Measurements from ENCODE around the gene STK25.
"Not testable (repeated sequence)": the region's sequence is repeated elsewhere in the genome, so short reads cannot be mapped to it uniquely, and the experiment has no call there.

Gene STK25

DNA sequence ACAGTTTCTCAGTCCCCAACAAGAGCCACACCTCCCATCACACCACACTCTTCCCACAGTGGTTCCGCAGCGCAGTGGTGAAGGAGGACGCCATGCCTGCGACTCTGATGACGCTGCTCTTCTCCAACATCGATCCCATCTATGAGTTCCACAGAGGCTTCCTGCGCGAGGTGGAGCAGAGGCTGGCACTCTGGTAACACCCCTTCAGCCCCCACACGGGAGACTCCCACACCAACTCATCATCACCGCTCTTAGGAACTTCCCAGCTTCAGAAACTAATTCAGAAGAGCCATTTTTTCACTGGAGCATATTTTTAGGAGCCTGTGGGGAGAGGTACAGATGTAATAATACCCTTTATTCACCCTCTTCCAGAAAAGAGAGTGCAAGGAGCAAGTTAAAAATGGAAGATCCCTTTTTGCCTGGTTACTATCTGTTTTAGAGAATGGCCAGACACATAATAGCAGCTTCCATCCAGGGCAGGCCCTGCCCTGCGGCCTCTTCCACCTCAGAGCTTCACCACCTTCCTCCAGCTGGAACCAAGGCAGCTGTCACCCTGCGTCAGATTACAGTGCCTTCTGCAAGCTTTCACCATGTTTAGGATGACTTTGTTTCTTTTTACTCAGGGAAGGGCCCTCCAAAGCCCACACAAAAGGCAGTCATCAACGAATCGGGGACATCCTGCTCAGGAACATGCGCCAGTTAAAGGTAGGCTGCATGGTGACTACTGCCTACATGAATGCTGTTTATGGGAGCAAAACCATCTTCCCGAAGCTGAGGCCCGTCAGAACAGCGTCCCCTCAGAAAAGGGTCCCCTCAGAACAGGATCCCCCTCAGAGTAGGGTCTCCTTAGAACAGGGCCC, 44.9 kb downstream of the STK25 start:
- DNase-seq (ENCODE audit: low read depth): no peak

- no peak for DNase-seq (ENCODE audit: low read depth)
Observed at GRCh38 chr2:241461693-241462677, 46.4 kb downstream of the STK25 start.

- no peak for DNase-seq (ENCODE audit: low read depth)
Observed at GRCh38 chr2:241460631-241461030, 47.8 kb downstream of the STK25 start.

- DNase-seq (ENCODE audit: low read depth): no peak
Observed at GRCh38 chr2:241459520-241459919, 48.9 kb downstream of the STK25 start.

GRCh38 chr2:241458687-241459086, 49.7 kb downstream of the STK25 start:
- no peak for DNase-seq (ENCODE audit: low read depth)

- no peak for DNase-seq (ENCODE audit: low read depth)
Observed at GRCh38 chr2:241456546-241456945, 51.8 kb downstream of the STK25 start.

DNA sequence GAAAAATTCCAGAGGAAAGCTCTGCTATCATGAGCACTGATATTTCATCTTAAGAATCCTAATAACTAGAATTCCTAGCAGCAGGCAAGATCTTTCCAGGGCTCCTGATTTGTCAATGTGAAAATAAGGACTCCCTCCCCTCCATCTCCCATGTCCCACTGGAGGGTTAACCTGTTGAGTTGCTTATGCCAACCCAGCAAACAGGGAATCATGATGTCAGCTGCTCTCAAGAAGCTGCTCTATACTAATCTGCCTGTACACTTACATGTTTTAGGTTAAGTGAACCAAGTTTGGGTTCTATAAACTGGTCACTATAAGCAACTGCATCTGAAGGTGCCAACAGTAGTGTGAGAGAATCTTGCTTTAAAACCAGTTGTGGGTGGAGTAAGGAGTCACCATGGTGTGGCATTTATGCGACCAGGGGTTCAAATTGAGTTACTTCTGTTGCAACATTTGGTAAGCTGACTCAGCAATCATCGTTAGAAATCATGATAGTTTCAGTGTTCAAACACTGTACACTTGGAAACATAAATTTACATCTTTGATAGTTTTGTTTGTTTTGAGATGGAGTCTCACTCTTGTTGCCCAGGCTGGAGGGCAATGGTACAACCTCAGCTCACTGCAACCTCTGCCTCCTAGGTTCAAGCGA, 53.4 kb downstream of the STK25 start:
- no peak for DNase-seq (ENCODE audit: low read depth)

DNA sequence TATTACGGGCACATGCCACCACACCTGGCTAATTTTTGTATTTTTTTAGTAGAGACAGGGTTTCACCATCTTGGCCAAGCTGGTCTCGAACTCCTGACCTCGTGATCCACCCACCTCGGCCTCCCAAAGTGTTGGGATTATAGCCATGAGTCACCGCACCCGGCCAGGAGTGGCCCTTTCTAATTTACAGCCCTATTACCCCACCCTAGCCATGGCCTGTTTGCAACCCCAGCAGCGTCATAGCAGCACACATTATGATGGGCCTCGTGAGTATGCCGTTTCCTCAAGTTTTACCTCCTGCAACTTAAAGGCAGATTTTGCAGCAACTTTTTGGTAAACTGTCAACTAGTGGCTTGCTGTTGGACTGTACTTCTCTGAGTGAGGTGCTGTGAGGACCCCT, 54.5 kb downstream of the STK25 start:
- not testable (repeated sequence) for DNase-seq (ENCODE audit: low read depth)

DNA sequence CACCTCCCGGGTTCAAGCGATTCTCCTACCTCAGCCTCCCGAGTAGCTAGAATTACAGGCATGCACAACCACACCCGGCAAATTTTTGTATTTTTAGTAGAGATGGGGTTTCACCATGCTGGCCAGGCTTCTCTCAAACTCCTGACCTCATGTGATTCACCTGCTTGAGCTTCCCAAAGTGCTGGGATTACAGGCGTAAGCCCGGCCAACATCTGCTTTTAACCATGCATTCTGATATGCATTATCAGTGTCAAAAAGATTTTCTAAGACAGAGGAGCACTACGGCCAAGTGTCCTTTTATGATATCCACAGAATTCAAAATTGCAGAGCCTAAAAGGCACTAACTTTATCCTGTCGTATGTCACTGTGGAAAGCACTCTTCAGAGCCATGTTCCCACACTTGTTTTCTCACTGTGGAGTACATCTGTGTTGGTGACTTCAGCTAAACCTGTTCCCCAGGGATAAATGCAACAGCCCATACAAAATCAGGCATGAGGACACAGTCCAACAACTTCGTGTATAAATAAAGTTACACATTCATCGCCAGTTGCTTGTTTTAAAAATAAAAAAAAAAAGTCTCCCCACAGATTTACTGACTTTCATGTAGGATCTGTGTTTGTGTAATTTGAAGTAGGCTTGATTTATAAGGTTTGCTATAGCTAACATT, 56.4 kb downstream of the STK25 start:
- DNase-seq (ENCODE audit: low read depth): no peak

DNA sequence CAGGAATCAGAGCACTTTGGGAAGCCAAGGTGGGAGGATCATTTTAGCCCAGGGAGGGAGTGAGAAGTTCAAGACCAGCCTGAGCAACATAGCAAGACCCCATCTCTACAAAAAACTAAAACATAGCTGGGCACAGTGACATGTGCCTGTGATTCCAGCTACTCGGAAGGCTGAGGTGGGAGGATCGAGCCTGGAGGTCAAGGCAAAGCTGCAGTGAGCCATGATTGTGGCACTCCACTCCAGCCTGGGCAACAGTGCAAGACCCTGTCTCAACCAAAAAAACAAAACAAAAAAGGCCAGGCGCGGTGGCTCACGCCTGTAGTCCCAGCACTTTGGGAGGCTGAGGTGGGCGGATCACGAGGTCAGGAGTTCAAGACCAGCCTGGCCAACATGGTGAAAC, 58.3 kb downstream of the STK25 start:
- DNase-seq (ENCODE audit: low read depth): not testable (repeated sequence)

DNA sequence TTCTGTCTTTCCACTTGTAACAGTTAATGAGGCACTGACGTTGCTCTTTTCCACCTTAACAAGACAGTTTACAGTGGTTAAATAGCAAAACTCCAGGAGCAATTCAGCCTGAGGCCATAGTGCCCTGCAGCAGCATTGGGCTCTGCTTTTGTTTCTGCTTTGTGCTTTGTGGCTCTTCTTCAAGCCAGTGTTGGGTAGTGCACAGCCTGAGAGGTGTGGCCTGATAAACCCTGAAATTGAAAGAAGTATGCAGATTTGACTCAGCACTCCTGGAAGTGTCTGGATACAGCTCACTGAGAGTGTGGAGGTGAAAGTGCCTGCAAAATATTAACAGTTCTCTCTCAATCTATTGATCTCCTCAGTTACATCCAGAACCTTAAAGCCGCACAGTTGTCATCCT, 63.0 kb downstream of the STK25 start:
- DNase-seq (ENCODE audit: low read depth): no peak

GRCh38 chr2:241443486-241444223, 64.7 kb downstream of the STK25 start:
- peak; percentile 87 for DNase-seq (ENCODE audit: low read depth)
